GM12878 (cell line): ENCODE results near the gene LMBRD1. TPM values are rescaled to one million over a fixed set of nuclear protein-coding genes. Genes with fewer than 3 reads are reported as not detected.

Source experiments
- ATAC-seq: fragments of 200-7000 bp; cut with Tn5 transposase; 3 replicates; pipeline ENCODE4 v1.9.1; 2020; ENCODE audit warnings: mild to moderate bottlenecking, moderate library complexity
- BruUV-seq: library from RNA; stranded (reverse); fragments of 400-500 nt; replicated peaks from 2 replicates; lab custom pipeline; 2021; lab: Mats Ljungman, UMichigan
- CTCF ChIA-PET: fragments of 300-600 bp; sonication (Branson Sonifier 250); formaldehyde crosslinking; extraction: SDS; loops from one replicate; lab custom pipeline; 2021; ENCODE audit warnings: inconsistent platforms; lab: Yijun Ruan, JAX
- POLR2A ChIA-PET: fragments of 350-600 bp; formaldehyde crosslinking; extraction: SDS; loops from one replicate; lab custom pipeline; 2021; ENCODE audit warnings: inconsistent platforms; lab: Charles Lee
- RAD21 ChIA-PET: fragments of 300-600 bp; sonication (Branson Sonifier 250); formaldehyde crosslinking; loops from one replicate; lab custom pipeline; 2023; ENCODE audit warnings: antibody characterized with exemption; ENCODE audit not compliant: unreplicated experiment; lab: Charles Lee
- SMC1A ChIA-PET: fragments of 300-600 bp; sonication (Branson Sonifier 250); formaldehyde crosslinking; loops from one replicate; lab custom pipeline; 2023; ENCODE audit not compliant: unreplicated experiment, uncharacterized antibody; lab: Charles Lee
- DNase-seq: peaks from one replicate; pipeline ENCODE4 v3.0.0-alpha.2; 2011; ENCODE audit warnings: low read depth, low spot score
- FAIRE-seq: peaks from 3 replicates; lab custom pipeline; 2011; peaks lifted over from hg19 to GRCh38; lab: Jason Lieb, UNC
- H2AFZ ChIP-seq: 2 replicates; pipeline ENCODE4 v1.6.0; 2011; ENCODE audit warnings: low read depth, low read length, control low read depth; ENCODE audit not compliant: control insufficient read depth
- H3K27ac ChIP-seq: 2 replicates; pipeline ENCODE4 v1.5.1; 2011; ENCODE audit warnings: control low read depth; ENCODE audit not compliant: control insufficient read depth, insufficient read depth
- H3K27me3 ChIP-seq, 2 experiments: replicated peaks in 1 of 2; 2 replicates each; pipeline versions ENCODE4 v1.6.0 to v1.6.1; 2011; ENCODE audit warnings: low read length in 1 of 2; ENCODE audit not compliant: control insufficient read depth in 2 of 2, insufficient read depth in 2 of 2
- H3K36me3 ChIP-seq, 2 experiments: 2 replicates each; pipeline ENCODE4 v1.5.1; 2011; ENCODE audit warnings: low read length in 1 of 2; ENCODE audit not compliant: control insufficient read depth in 2 of 2, insufficient read depth in 2 of 2
- H3K4me1 ChIP-seq: 2 replicates; pipeline ENCODE4 v1.6.1; 2011; ENCODE audit warnings: mild to moderate bottlenecking, low read length, moderate library complexity, mixed read lengths; ENCODE audit not compliant: control insufficient read depth, insufficient read depth
- H3K4me2 ChIP-seq: 2 replicates; pipeline ENCODE4 v1.6.0; 2011; ENCODE audit warnings: control low read depth; ENCODE audit not compliant: control insufficient read depth, insufficient read depth
- H3K4me3 ChIP-seq: fragments of 200-600 bp; sonication (generic); 2 replicates; pipeline ENCODE4 v1.5.1; 2016
- H3K79me2 ChIP-seq: 2 replicates; pipeline ENCODE4 v1.6.0; 2011; ENCODE audit warnings: low read length; ENCODE audit not compliant: control insufficient read depth, insufficient read depth
- H3K9ac ChIP-seq: 2 replicates; pipeline ENCODE4 v1.8.0; 2011; ENCODE audit warnings: low read length, control low read depth, mixed read lengths; ENCODE audit not compliant: control insufficient read depth, insufficient read depth
- H3K9me3 ChIP-seq: replicated peaks from 3 replicates; pipeline ENCODE4 v1.5.1; 2011; ENCODE audit warnings: mild to moderate bottlenecking, low read length; ENCODE audit not compliant: control insufficient read depth, insufficient read depth
- H4K20me1 ChIP-seq: 2 replicates; pipeline ENCODE4 v1.6.0; 2011; ENCODE audit not compliant: control insufficient read depth, insufficient read depth
- BMI1 ChIP-seq: fragments of 450-650 bp; IDR thresholded peaks from 2 replicates; pipeline ENCODE4 v1.6.1; 2016; ENCODE audit warnings: mild to moderate bottlenecking, moderate library complexity, borderline replicate concordance
- ESRRA ChIP-seq: IDR thresholded peaks from 2 replicates; pipeline ENCODE4 v1.6.1; 2012; ENCODE audit warnings: mild to moderate bottlenecking, low read length, improper control_type of control experiment
- IKZF1 ChIP-seq: fragments of 450-650 bp; conservative IDR thresholded peaks from 2 replicates; pipeline ENCODE4 v1.6.1; 2017; ENCODE audit warnings: antibody characterized with exemption, mild to moderate bottlenecking
- MEF2A ChIP-seq: IDR thresholded peaks from 2 replicates; pipeline ENCODE4 v1.6.1; 2011; ENCODE audit warnings: low read depth, mild to moderate bottlenecking, low read length, moderate library complexity; ENCODE audit not compliant: insufficient read depth
- RAD21 ChIP-seq: IDR thresholded peaks from 2 replicates; pipeline ENCODE4 v1.6.1; 2011; ENCODE audit warnings: mild to moderate bottlenecking, low read depth, low read length, moderate library complexity; ENCODE audit not compliant: insufficient read depth
- RELA ChIP-seq: fragments of 450-650 bp; IDR thresholded peaks from 2 replicates; pipeline ENCODE4 v1.8.0; 2014; ENCODE audit warnings: borderline replicate concordance; ENCODE audit not compliant: partially characterized antibody
- RUNX3 ChIP-seq: IDR thresholded peaks from 2 replicates; pipeline ENCODE4 v1.6.1; 2012; ENCODE audit warnings: low read length, inconsistent platforms
- STAT3 ChIP-seq: IDR thresholded peaks from 2 replicates; pipeline ENCODE4 v1.6.1; 2011; ENCODE audit warnings: low read depth, low read length, improper control_type of control experiment
- ZBED1 ChIP-seq: IDR thresholded peaks from 2 replicates; pipeline ENCODE4 v1.6.1; 2016; ENCODE audit warnings: borderline replicate concordance
- WGBS: methylation state at CpG from one replicate; pipeline ENCODE4 v1.1.6; 2016; ENCODE audit warnings: low lambda C conversion rate; ENCODE audit not compliant: insufficient replicate concordance, insufficient coverage; ENCODE audit errors: missing lambda C conversion rate; 5-methylcytosine and 5-hydroxymethylcytosine counted together
- in situ Hi-C: fragments of 300-500 bp; cut with MboI; formaldehyde crosslinking; loops from 9 replicates; pipeline ENCODE4 v1.14.3; 2018; ENCODE audit warnings: mixed read lengths
- intact Hi-C: fragments of 100-400 bp; cut with micrococcal nuclease; formaldehyde crosslinking; loops from one replicate; pipeline ENCODE4 v1.14.2; 2022; ENCODE audit not compliant: unreplicated experiment
- polyA plus RNA-seq, 11 experiments: library from polyadenylated mRNA; depleted of rRNA in 4 of 11; unstranded in 6 of 11; stranded (reverse) in 5 of 11; fragments of >200 nt; fragmentation: Nextera tagmentation in 4 of 11; fragmentation: Illumina TruSeq in 1 of 11; extraction: Ambion mirVana in 4 of 11; extraction: Trizol in 1 of 11; gene quantifications; 1 replicate in 1 of 11; 2 replicates in 10 of 11; pipeline versions ENCODE4 v1.2.1 to v1.2.3, GENCODE V29; 2011 to 2016; ENCODE audit warnings: inconsistent platforms in 2 of 11, missing spikeins in 2 of 11, low read depth in 1 of 11
- total RNA-seq, 4 experiments: library from RNA; depleted of rRNA in 3 of 4; stranded (reverse); fragments of >200 nt in 3 of 4; fragmentation: Illumina TruSeq in 1 of 4; extraction: Trizol in 1 of 4; gene quantifications; 2 replicates each; pipeline versions ENCODE4 v1.2.1 to v1.2.3, GENCODE V29; 2013 to 2021
- TF ChIP-seq, protein P1 (sequence below): fragments of 450-650 bp; IDR thresholded peaks from 2 replicates; pipeline ENCODE4 v1.6.1; 2018; ENCODE audit warnings: mild to moderate bottlenecking, low read depth, moderate library complexity; ENCODE audit not compliant: partially characterized antibody

The LMBRD1 gene
- total and polyA plus RNA-seq, 10 of the 15 experiments (the other 5 are each of a cell fraction or from before 2014, with no cell fraction given), result 20.0 to 82.1 (median 27.2) TPM

DNA sequence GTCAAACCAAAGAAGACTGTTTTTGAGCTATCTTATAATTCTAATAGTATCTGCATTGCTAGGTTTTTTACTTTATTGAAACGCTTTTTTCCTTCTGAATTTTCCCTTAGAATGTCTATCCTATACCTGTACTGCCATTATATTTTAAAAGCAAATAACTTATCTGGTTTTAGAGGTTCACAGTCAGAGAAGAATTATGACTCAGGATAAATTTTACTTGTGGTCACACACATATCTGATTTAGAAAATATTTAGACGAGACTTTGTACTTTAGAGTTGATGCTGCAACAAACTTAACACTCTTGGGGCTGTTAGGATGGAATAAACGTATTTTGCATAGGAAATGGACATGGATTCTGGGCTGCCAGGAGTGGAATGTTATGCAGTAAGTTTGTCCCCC is 33.0 kb downstream of the LMBRD1 start:
- TF ChIP-seq MEF2A (no peak), STAT3 (no peak), RUNX3 (no peak), RAD21 (no peak), IKZF1 (no peak), BMI1 (no peak), RELA (no peak), ZBED1 (no peak), ESRRA (no peak)
- TF ChIP-seq, protein P1, sequence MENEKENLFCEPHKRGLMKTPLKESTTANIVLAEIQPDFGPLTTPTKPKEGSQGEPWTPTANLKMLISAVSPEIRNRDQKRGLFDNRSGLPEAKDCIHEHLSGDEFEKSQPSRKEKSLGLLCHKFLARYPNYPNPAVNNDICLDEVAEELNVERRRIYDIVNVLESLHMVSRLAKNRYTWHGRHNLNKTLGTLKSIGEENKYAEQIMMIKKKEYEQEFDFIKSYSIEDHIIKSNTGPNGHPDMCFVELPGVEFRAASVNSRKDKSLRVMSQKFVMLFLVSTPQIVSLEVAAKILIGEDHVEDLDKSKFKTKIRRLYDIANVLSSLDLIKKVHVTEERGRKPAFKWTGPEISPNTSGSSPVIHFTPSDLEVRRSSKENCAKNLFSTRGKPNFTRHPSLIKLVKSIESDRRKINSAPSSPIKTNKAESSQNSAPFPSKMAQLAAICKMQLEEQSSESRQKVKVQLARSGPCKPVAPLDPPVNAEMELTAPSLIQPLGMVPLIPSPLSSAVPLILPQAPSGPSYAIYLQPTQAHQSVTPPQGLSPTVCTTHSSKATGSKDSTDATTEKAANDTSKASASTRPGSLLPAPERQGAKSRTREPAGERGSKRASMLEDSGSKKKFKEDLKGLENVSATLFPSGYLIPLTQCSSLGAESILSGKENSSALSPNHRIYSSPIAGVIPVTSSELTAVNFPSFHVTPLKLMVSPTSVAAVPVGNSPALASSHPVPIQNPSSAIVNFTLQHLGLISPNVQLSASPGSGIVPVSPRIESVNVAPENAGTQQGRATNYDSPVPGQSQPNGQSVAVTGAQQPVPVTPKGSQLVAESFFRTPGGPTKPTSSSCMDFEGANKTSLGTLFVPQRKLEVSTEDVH, result no peak
- Histone ChIP-seq H3K4me2 (no peak overlapping the region), H3K27me3 (no peaks in the 10 kb centered on the region), H4K20me1 (no peaks in the 10 kb centered on the region), H3K79me2 (peaks cover under 1% of the 10 kb centered on the region; the same call in 1 of the 2 replicates), H3K9ac (no peak overlapping the region), H2AFZ (no peak overlapping the region), H3K4me1 (no peaks in the 10 kb centered on the region), H3K27ac (no peak overlapping the region), H3K36me3 (peaks cover 2 to 3% of the 10 kb centered on the region in 2 experiments; a peak in 3 of 4 replicates), H3K9me3 (no peaks in the 10 kb centered on the region; the same call in 2 of the 3 replicates), H3K4me3 (no peak overlapping the region)
- intact Hi-C loops, result no loop called here
- 99% methylated on average over 3 of the region's 3 CpGs for WGBS
- POLR2A ChIA-PET, result no interaction called here
- BruUV-seq, result no TSS peak
- RAD21 ChIA-PET, result interaction anchor here (0.9 kb wide), 1 partner anchor 31 kb away, joined by 3 read pairs; no protein-coding TSS in a partner anchor
- SMC1A ChIA-PET, result interaction anchor here (0.7 to 1.3 kb wide), 3 partner anchors 11 to 343 kb away, joined by 3 to 4 read pairs (median 3); no protein-coding TSS in a partner anchor
- in situ Hi-C loops, result no loop called here
- CTCF ChIA-PET, result no interaction called here
- DNase-seq (no peak), FAIRE-seq (no peak), ATAC-seq (no peak)
